Measurements from ENCODE around the gene ATP12A.
A peak's percentile ranks its signal among the peaks of the same experiment; 100 is the strongest.

Gene ATP12A

DNA sequence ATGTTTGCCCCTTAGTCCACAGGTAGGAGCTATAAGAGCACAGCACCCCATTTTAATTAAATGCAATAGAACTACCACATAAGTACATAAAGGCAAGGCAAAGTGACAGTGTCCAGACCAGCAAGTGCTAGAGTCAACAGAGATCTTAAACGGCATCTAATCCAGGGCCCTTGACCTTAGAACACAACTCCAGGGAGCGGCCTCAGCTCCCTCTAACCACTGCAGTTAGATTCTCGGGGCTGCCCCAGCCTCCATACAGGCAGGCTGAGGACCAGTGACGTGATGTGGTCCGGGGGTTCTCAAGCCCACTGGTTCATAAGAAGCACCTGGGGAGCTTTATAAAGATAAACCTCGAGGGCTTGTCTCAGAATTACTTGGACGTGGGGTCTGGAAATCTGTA lies 10.0 kb upstream of the ATP12A start:
- Histone ChIP-seq H3K27ac (no peak overlapping the region), H3K4me3 (no peak overlapping the region)
- no peak for DNase-seq (ENCODE audit: low spot score)
- no peak for TF ChIP-seq CTCF (IDR thresholded peaks at IDR 0.05)

DNA sequence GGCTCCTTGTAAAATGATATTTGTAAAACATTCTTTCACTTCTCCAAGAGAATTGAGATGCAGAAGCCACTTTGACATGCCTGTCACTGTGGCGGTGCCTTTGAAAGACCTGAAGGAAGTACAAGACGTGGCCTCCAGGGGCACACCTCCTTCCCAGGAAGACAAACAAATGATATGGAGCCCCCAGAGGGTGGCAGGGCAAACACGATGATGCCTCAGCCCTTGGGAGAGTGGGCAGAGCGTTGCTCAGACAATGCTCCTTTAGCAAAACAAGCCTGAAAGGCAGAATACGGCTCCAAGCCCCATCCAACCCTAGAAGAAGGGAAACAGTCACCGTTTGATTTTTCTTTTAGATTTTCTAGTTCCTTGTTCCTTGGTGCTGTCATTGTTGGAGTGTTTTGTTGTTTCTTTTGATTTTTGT lies 9.2 kb upstream of the ATP12A start:
- no peak for DNase-seq (ENCODE audit: low spot score)
- TF ChIP-seq CTCF (IDR thresholded peaks at IDR 0.05): no peak
- no peak overlapping the region for H3K27ac ChIP-seq
- H3K4me3 ChIP-seq: no peak overlapping the region

GRCh38 chr13:24671386-24672113 lies 8.7 kb upstream of the ATP12A start:
- Histone ChIP-seq H3K4me3 (peak overlapping the region; percentile 58), H3K27ac (peak overlapping the region in 1 of 2 donors; percentile 37)
- TF ChIP-seq CTCF (IDR thresholded peaks at IDR 0.05): peak; percentile 34
- DNase-seq (ENCODE audit: low spot score): no peak

GRCh38 chr13:24672141-24673132 lies 7.8 kb upstream of the ATP12A start:
- no peak overlapping the region for H3K4me3 ChIP-seq
- no peak for TF ChIP-seq CTCF (IDR thresholded peaks at IDR 0.05)
- H3K27ac ChIP-seq: no peak overlapping the region
- no peak for DNase-seq (ENCODE audit: low spot score)

DNA sequence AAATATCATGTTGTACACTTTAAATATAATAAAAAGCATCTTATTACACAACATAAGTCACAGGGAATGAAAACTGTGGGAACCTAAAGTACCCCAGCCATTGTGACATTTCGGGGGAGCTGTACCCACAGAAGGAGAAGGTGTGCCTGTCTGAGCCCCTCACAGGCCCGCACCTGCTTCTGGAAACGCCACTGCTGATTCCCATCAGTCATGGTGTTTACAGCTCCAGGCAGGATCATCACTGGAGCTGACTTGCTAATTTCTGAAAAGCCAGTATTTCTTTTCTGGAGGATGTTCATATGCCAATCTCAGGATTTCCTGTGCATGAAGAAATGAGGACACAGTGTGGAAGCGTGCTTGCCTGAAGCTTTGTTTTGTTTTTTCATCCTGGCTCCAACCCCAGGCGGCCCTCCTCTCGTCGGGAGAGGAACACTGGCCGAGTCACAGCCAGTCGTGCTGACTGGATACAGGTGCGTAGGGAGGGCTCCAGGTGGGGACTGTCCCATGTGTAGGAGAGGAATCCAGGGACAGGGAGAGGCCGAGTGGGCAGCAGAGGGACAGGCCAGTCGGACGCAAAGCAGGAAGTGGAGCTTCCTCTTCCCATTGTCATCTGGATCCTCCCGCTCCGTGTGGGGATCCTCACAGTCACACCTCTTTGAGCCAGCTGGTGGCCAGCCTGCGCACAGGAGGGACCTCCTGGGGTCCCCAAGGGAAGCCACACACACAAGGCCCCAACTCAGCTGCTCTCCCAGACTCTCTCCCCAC lies 4.2 kb upstream of the ATP12A start:
- no peak for TF ChIP-seq CTCF (IDR thresholded peaks at IDR 0.05)

GRCh38 chr13:24678151-24678550 lies 2.1 kb upstream of the ATP12A start:
- TF ChIP-seq CTCF (IDR thresholded peaks at IDR 0.05): no peak
- H3K27ac ChIP-seq: no peak overlapping the region
- DNase-seq (ENCODE audit: low spot score): no peak
- H3K4me3 ChIP-seq: no peak overlapping the region

More for the DNA sequence above, 4.2 kb upstream of the ATP12A start:
- DNase-seq (ENCODE audit: low spot score): no peak
- H3K4me3 ChIP-seq: no peak overlapping the region
- H3K27ac ChIP-seq: no peak overlapping the region

All from coronary artery (tissue), 2 donors.